ENCODE results near the gene KCNJ6. TPM values are rescaled to one million over a fixed set of nuclear protein-coding genes. Genes with fewer than 3 reads are reported as not detected.

KCNJ6 gene
- total and polyA plus RNA-seq, 7 donors: under 0.01 to 0.01 TPM; not detected in 5

DNA sequence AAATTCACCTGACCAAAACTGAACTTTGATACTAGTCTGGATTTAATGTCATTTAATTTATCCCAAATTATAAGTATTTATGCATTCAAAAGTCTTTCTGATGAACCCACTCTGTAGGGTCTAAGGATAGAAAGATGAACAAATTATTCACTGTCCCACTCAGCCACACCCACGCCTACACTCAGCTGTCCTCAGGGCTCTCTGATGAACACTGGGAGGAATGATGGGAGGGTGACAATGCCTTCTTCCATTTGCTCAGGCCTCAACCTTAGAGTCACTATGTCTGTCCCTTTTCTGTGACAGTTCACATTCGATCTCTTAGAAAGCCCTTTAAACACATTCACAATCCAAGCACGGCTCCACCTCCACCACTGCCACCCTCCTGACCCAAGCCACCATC is 41.8 kb downstream of the KCNJ6 start:
- WGBS, 3 donors: 55 to 67% (median 56%) methylated on average over 3 of the region's 3 CpGs
- Histone ChIP-seq H3K4me3 (no peak overlapping the region), H3K4me1 (no peaks in the 10 kb centered on the region), H3K27ac (no peak overlapping the region), H3K9me3 (no peaks in the 10 kb centered on the region), H3K27me3 (ENCODE audit: insufficient read depth in 3 of 3, low read length in 2 of 3) (peaks cover 0 to 9% (median 0%) of the 10 kb centered on the region in 3 donors), H3K36me3 (ENCODE audit: insufficient read depth in 1 of 2, low read depth in 1 of 2) (no peaks in the 10 kb centered on the region)
- ATAC-seq (no peak), DNase-seq (no peak)
- intact Hi-C loops (cut with DNase I): loop anchor here in 1 of 2 donors (5.0 kb wide), 1 partner anchor 1648 kb away; no protein-coding TSS in a partner anchor
- TF ChIP-seq, protein P1, sequence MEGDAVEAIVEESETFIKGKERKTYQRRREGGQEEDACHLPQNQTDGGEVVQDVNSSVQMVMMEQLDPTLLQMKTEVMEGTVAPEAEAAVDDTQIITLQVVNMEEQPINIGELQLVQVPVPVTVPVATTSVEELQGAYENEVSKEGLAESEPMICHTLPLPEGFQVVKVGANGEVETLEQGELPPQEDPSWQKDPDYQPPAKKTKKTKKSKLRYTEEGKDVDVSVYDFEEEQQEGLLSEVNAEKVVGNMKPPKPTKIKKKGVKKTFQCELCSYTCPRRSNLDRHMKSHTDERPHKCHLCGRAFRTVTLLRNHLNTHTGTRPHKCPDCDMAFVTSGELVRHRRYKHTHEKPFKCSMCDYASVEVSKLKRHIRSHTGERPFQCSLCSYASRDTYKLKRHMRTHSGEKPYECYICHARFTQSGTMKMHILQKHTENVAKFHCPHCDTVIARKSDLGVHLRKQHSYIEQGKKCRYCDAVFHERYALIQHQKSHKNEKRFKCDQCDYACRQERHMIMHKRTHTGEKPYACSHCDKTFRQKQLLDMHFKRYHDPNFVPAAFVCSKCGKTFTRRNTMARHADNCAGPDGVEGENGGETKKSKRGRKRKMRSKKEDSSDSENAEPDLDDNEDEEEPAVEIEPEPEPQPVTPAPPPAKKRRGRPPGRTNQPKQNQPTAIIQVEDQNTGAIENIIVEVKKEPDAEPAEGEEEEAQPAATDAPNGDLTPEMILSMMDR (IDR thresholded peaks at IDR 0.05): no peak

DNA sequence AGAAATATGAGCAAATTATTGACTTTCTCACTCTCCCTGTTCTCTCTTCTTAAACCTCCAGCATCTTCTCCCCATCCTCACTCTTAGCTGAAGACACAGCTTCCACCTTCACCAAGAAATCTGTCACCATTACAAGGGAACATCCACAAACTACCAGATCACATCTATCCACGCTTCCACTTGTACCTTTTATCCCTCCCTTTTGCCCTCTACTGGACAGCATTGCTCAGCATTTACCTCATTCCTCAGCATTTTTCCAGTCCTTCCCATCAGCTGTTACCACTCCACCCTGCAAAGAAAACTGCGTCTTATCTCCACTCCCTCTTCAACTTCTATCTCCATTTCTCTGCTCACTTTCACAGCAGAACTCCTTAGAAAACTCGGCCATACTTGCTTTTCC is 42.6 kb downstream of the KCNJ6 start:
- Histone ChIP-seq H3K27me3 (ENCODE audit: insufficient read depth in 3 of 3, low read length in 2 of 3) (peaks cover 0 to 9% (median 0%) of the 10 kb centered on the region in 3 donors), H3K4me3 (no peak overlapping the region), H3K36me3 (ENCODE audit: insufficient read depth in 1 of 2, low read depth in 1 of 2) (no peaks in the 10 kb centered on the region), H3K9me3 (no peaks in the 10 kb centered on the region), H3K27ac (no peak overlapping the region), H3K4me1 (no peaks in the 10 kb centered on the region)
- no peak for ATAC-seq
- no peak for DNase-seq
- TF ChIP-seq, protein P1 (IDR thresholded peaks at IDR 0.05): no peak
- 49 to 65% (median 60%) methylated on average over 3 of the region's 3 CpGs for WGBS, 3 donors
- intact Hi-C loops (cut with DNase I): loop anchor here in 1 of 2 donors (5.0 kb wide), 1 partner anchor 1649 kb away; no protein-coding TSS in a partner anchor

DNA sequence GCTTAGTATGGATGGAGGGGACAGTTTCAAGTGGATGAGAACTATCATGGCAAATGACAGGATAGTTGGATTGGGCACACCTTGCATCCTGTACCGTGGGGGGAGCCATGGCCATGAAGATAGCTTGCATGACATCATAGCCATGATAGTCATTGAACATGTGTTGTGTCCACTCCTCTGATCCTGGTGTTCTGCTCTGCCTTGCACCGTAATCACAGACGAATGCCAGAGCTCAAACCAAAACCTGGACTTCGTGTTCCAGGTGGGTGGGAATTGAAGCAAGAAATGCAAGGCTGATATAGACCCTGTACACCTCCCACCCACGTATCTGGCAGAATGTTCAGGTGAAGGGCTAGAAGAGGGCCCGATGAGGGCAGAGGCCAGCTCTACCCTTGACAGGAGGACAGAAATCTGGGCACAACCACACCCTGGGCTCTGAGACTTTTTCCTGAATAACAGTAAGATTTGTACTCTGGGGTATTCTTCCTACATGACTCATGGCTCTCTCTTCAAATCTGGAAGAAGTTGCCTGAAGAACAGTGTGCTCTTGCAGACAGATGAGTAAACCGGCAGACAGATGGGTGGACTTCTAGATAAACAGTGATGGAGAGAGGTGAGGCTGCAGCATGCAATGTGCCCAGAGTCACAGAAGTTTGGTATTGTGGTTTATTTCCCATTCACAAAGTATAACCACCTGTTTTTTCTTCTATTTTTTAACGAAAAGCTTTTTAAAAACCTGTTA is 45.0 kb downstream of the KCNJ6 start:
- 78 to 81% (median 80%) methylated on average over 8 of the region's 8 CpGs for WGBS, 3 donors
- intact Hi-C loops (cut with DNase I): loop anchor here in 1 of 2 donors (5.0 kb wide), 1 partner anchor 1651 kb away; no protein-coding TSS in a partner anchor
- H3K9me3 ChIP-seq: no peaks in the 10 kb centered on the region
- H3K4me3 ChIP-seq: no peak overlapping the region
- peaks cover 0 to 9% (median 0%) of the 10 kb centered on the region in 3 donors for H3K27me3 ChIP-seq (ENCODE audit: insufficient read depth in 3 of 3, low read length in 2 of 3)
- H3K36me3 ChIP-seq (ENCODE audit: insufficient read depth in 1 of 2, low read depth in 1 of 2): no peaks in the 10 kb centered on the region
- ATAC-seq (no peak), DNase-seq (no peak)
- H3K4me1 ChIP-seq: no peaks in the 10 kb centered on the region
- TF ChIP-seq, protein P1 (IDR thresholded peaks at IDR 0.05): no peak
- no peak overlapping the region for H3K27ac ChIP-seq

DNA sequence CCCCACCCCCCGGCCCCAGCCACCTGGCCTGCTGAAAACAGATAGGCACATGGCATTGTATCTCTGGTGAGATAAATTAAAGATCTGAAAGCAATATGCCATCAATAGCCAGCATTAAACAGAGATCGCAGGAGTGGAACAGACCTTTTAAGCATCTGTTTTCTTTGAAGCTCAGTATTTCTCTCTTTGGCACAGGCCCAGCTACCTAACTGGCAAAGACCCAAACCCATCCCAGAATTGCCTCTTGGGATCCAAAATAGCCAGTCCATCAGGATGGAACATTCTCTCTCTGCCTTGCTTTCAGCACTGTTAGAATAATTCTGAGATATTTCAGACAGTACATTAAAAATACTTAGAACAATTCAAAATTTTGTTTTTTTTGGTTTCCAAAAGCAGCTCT is 46.0 kb downstream of the KCNJ6 start:
- WGBS, 3 donors: 48 to 63% (median 59%) methylated on average over 2 of the region's 2 CpGs
- no peak for DNase-seq
- H3K4me3 ChIP-seq: no peak overlapping the region
- no peaks in the 10 kb centered on the region for H3K9me3 ChIP-seq
- peaks cover 0 to 9% (median 0%) of the 10 kb centered on the region in 3 donors for H3K27me3 ChIP-seq (ENCODE audit: insufficient read depth in 3 of 3, low read length in 2 of 3)
- ATAC-seq: no peak
- H3K27ac ChIP-seq: no peak overlapping the region
- no peaks in the 10 kb centered on the region for H3K36me3 ChIP-seq (ENCODE audit: insufficient read depth in 1 of 2, low read depth in 1 of 2)
- intact Hi-C loops (cut with DNase I): loop anchor here in 1 of 2 donors (5.0 kb wide), 1 partner anchor 1652 kb away; no protein-coding TSS in a partner anchor
- H3K4me1 ChIP-seq: no peaks in the 10 kb centered on the region
- TF ChIP-seq, protein P1 (IDR thresholded peaks at IDR 0.05): no peak
